GM19238 (cell line): ENCODE measurements around the gene RTCB.

Experiments
- DNase-seq: peaks from one replicate; pipeline ENCODE4 v3.0.0; 2011; ENCODE audit warnings: low spot score; ENCODE audit not compliant: insufficient read length

RTCB gene

DNA sequence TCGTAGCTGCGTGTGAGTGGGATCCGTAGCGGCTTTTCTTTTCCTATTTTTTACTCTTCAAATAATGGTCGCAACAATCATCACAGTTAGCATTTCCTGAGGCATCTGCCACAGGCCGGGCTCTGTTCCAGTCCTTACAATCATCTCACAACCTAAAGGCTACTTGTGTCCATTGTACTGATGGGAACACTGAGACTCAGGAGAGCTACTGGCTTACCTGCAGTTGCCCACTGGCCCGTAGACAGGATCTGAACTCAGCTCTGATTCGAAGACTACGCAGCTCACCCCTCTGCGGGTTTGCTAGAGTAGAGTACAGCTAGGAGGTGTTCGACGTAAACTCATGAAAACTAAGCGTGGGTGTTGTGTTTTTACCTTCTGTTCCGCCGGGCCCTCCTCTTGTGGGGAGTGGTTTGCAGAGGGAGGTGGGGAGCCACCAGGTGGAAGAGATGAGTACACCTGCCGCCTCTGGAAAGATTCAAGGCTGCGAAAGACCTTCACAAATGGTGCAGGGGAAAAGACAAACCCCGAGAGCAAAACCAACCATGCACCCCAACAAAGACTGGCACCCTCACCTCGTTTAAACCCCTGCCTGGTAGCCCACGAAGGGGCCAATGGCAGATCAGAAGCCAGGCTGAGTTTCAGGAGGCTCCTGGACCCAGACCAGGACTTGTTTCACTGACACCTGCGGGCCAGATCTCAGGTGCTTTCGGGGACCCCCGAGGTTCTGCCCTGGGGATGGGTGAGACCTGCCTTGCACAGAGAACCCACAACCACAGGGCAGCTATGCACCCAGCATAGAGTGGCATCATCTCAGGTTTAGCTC lies 72.6 kb downstream of the RTCB start:
- DNase-seq: no peak

DNA sequence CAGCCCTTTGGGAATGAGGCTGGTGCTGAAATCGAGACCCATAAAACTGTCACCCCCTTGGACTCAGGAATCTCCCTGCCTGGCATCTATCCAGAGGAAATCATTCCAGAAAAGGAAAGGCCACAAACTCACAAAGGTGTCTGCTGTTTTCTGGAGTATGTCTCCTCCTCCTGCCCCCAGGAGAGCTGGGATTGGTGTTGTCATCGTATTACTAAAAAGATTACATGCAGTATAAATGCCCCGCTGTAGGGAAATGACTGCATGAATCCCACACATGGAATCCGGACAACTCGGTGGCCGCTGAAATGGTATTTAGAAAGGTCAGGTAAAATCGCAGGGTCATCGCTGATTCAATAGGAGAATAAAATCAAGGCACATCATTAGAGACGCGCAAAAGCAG lies 73.3 kb downstream of the RTCB start:
- DNase-seq: no peak
